Endothelial cell of umbilical vein (primary cell): ENCODE results near the gene CHKB. TPM values are rescaled to one million over a fixed set of nuclear protein-coding genes. Genes with fewer than 3 reads are reported as not detected.

Experiments used
- BruUV-seq: library from RNA; stranded (reverse); fragments of 400-500 nt; replicated peaks from 2 replicates; lab custom pipeline; 2021; lab: Mats Ljungman, UMichigan
- CTCF ChIA-PET: fragments of 300-600, 350-600 bp; sonication (Branson Sonifier 250); formaldehyde crosslinking; loops from one replicate; lab custom pipeline; 2021; ENCODE audit warnings: antibody characterized with exemption, inconsistent platforms; lab: Charles Lee
- POLR2A ChIA-PET: fragments of 300-600, 350-600 bp; sonication (Branson Sonifier 250); formaldehyde crosslinking; loops from one replicate; lab custom pipeline; 2021; ENCODE audit warnings: antibody characterized with exemption, inconsistent platforms; lab: Charles Lee
- DNase-seq: peaks from one replicate; pipeline ENCODE4 v3.0.0-alpha.2; 2011; ENCODE audit warnings: low read depth, low spot score
- FAIRE-seq: peaks from 2 replicates; lab custom pipeline; 2011; peaks lifted over from hg19 to GRCh38; lab: Jason Lieb, UNC
- H2AFZ ChIP-seq: 2 replicates; pipeline ENCODE4 v1.6.0; 2012; ENCODE audit warnings: low read depth, low read length, control low read depth, inconsistent platforms
- H3K27ac ChIP-seq: 2 replicates; pipeline ENCODE4 v1.5.1; 2011; ENCODE audit warnings: low read depth, mild to moderate bottlenecking, control low read depth, low read length, moderate library complexity; ENCODE audit not compliant: insufficient read depth
- H3K27me3 ChIP-seq, 2 experiments: 2 replicates each; pipeline versions ENCODE4 v1.6.0 to v1.6.1; 2011; ENCODE audit warnings: low read length in 2 of 2, mixed read lengths in 1 of 2; ENCODE audit not compliant: control insufficient read depth in 2 of 2, insufficient read depth in 2 of 2
- H3K36me3 ChIP-seq, 2 experiments: 2 replicates in 1 of 2; 3 replicates in 1 of 2; pipeline ENCODE4 v1.5.1; 2011; ENCODE audit warnings: low read length in 2 of 2, mild to moderate bottlenecking in 1 of 2, moderate library complexity in 1 of 2; ENCODE audit not compliant: control insufficient read depth in 2 of 2, insufficient read depth in 2 of 2; ENCODE audit errors: extremely low read depth in 1 of 2
- H3K4me1 ChIP-seq: 3 replicates; pipeline ENCODE4 v1.5.1; 2011; ENCODE audit warnings: mild to moderate bottlenecking, low read length; ENCODE audit not compliant: control insufficient read depth, insufficient read depth; ENCODE audit errors: extremely low read depth
- H3K4me2 ChIP-seq: 2 replicates; pipeline ENCODE4 v1.6.1; 2011; ENCODE audit warnings: low read length, control low read depth, mixed read lengths; ENCODE audit not compliant: insufficient read depth
- H3K4me3 ChIP-seq, 3 experiments: fragments of 200-600 bp in 1 of 3; sonication (generic), shearing (Covaris generic) in 1 of 3; replicated peaks in 1 of 3; 2 replicates each; pipeline ENCODE4 v1.5.1; 2011 to 2016; ENCODE audit warnings: control low read depth in 3 of 3, low read length in 3 of 3, mild to moderate bottlenecking in 2 of 3, inconsistent platforms in 1 of 3, low read depth in 1 of 3, moderate library complexity in 1 of 3; ENCODE audit not compliant: insufficient read depth in 1 of 3
- H3K79me2 ChIP-seq: 2 replicates; pipeline ENCODE4 v1.6.0; 2012; ENCODE audit warnings: low read length, inconsistent platforms; ENCODE audit not compliant: control insufficient read depth, insufficient read depth
- H3K9ac ChIP-seq: replicated peaks from 2 replicates; pipeline ENCODE3; 2011; ENCODE audit warnings: low read length, control low read depth; ENCODE audit not compliant: insufficient read depth; ENCODE audit errors: extremely low read depth
- H3K9me1 ChIP-seq: replicated peaks from 3 replicates; pipeline ENCODE4 v1.6.0; 2011; ENCODE audit warnings: mild to moderate bottlenecking, low read length; ENCODE audit not compliant: control insufficient read depth, insufficient read depth; ENCODE audit errors: extremely low read depth
- H3K9me3 ChIP-seq: replicated peaks from 2 replicates; pipeline ENCODE4 v1.5.1; 2012; ENCODE audit warnings: low read length, inconsistent platforms; ENCODE audit not compliant: control insufficient read depth, insufficient read depth
- H4K20me1 ChIP-seq: replicated peaks from 2 replicates; pipeline ENCODE3; 2011; ENCODE audit warnings: mild to moderate bottlenecking, low read length; ENCODE audit not compliant: control insufficient read depth, insufficient read depth; ENCODE audit errors: extremely low read depth
- EZH2 ChIP-seq: IDR thresholded peaks from 2 replicates; pipeline ENCODE4 v1.6.1; 2012; ENCODE audit warnings: borderline replicate concordance, low read depth, mild to moderate bottlenecking, moderate library complexity, low read length, inconsistent platforms; ENCODE audit not compliant: severe bottlenecking
- GATA2 ChIP-seq: IDR thresholded peaks from 2 replicates; pipeline ENCODE4 v1.7.0; 2011; ENCODE audit warnings: low read depth, mild to moderate bottlenecking, moderate library complexity, mixed read lengths, low read length; ENCODE audit not compliant: insufficient read length, insufficient read depth
- POLR2A ChIP-seq: IDR thresholded peaks from 2 replicates; pipeline ENCODE4 v1.6.1; 2012; ENCODE audit warnings: low read depth, mild to moderate bottlenecking, control low read depth, low read length
- POLR2AphosphoS5 ChIP-seq: IDR thresholded peaks from 2 replicates; pipeline ENCODE4 v1.6.1; 2012; ENCODE audit warnings: low read depth, mild to moderate bottlenecking, control low read depth, low read length, moderate library complexity; ENCODE audit not compliant: insufficient read depth
- dilution Hi-C: fragments of 300-500 bp; cut with MboI; formaldehyde crosslinking; loops from one replicate; pipeline ENCODE4 v1.15.0; 2019; ENCODE audit warnings: low sequenced_read_pairs; ENCODE audit not compliant: extremely low pct_ligation_motif_present
- intact Hi-C: fragments of 100-400 bp; cut with micrococcal nuclease; formaldehyde crosslinking; loops from one replicate; pipeline ENCODE4 v1.10.0; 2022
- polyA plus RNA-seq, 4 experiments: library from polyadenylated mRNA; depleted of rRNA in 3 of 4; stranded (reverse) in 3 of 4; unstranded in 1 of 4; fragments of >200 nt; gene quantifications; 2 replicates each; pipeline versions ENCODE4 v1.2.1 to v1.2.3, GENCODE V29; 2011 to 2012; ENCODE audit warnings: missing spikeins in 1 of 4
- total RNA-seq: library from RNA; stranded (reverse); gene quantifications from 2 replicates; pipeline ENCODE4 v1.2.3, GENCODE V29; 2021

Gene CHKB
- total and polyA plus RNA-seq, 2 donors (not counting 3 experiments of a cell fraction or from before 2014, with no cell fraction given) = 62.4 to 70.6 TPM

- POLR2A ChIA-PET = no interaction called here
- no peak within 1 kb of the TSS for H3K9ac ChIP-seq
Measured at GRCh38 chr22:50577987-50578775, 4.5 kb downstream of the CHKB start, which contains the start of gene CPT1B. CPT1B (minus strand) TSS chr22:50578427; CDS start chr22:50577915, 512 bp downstream.

GRCh38 chr22:50577697-50577986 lies 5.0 kb downstream of the CHKB start:
- Histone ChIP-seq H3K4me2 (no peak overlapping the region), H3K4me1 (peaks cover 6% of the 10 kb centered on the region), H3K79me2 (peaks cover 8% of the 10 kb centered on the region), H3K9me1 (no peaks in the 10 kb centered on the region), H3K27me3 (no peaks in the 10 kb centered on the region), H4K20me1 (no peaks in the 10 kb centered on the region), H3K27ac (no peak overlapping the region), H2AFZ (no peak overlapping the region), H3K36me3 (peaks cover 0 to 7% of the 10 kb centered on the region in 2 experiments), H3K4me3 (no peak overlapping the region), H3K9ac (no peak overlapping the region), H3K9me3 (no peaks in the 10 kb centered on the region)
- dilution Hi-C loops (no loop called here), intact Hi-C loops (loop anchor here (5.0 kb wide), 1 partner anchor 95 kb away; the partner anchor contains the start of gene SHANK3)
- TF ChIP-seq POLR2AphosphoS5 = no peak
- TF ChIP-seq GATA2 = no peak
- ChIA-PET POLR2A (no interaction called here), CTCF (interaction anchor here (1.3 to 5.2 kb wide), 3 partner anchors 12 to 114 kb away, joined by 5 to 91 read pairs (median 10); no protein-coding TSS in a partner anchor)
- FAIRE-seq (no peak), DNase-seq (no peak)
- no TSS peak for BruUV-seq

More at GRCh38 chr22:50577987-50578775, 4.5 kb downstream of the CHKB start, which contains the start of gene CPT1B:
- H3K9me3 ChIP-seq = no peaks in the 10 kb centered on the region
- peaks cover 0 to 7% of the 10 kb centered on the region in 2 experiments for H3K36me3 ChIP-seq
- TF ChIP-seq EZH2 = peak; percentile 40
- TF ChIP-seq POLR2A = no peak
- dilution Hi-C loops = no loop called here
- no peak within 1 kb of the TSS for H3K4me3 ChIP-seq
- H4K20me1 ChIP-seq = no peaks in the 10 kb centered on the region
- H3K4me2 ChIP-seq = no peak within 1 kb of the TSS
- no peaks in the 10 kb centered on the region for H3K9me1 ChIP-seq
- FAIRE-seq (no peak), DNase-seq (no peak)
- peaks cover 8% of the 10 kb centered on the region for H3K79me2 ChIP-seq
- H3K27ac ChIP-seq = no peak within 1 kb of the TSS
- H3K4me1 ChIP-seq = peaks cover 7% of the 10 kb centered on the region
- intact Hi-C loops = loop anchor here (5.0 kb wide), 1 partner anchor 94 kb away; the partner anchor contains the start of gene SHANK3
- H3K27me3 ChIP-seq = no peaks in the 10 kb centered on the region
- H2AFZ ChIP-seq = no peak within 1 kb of the TSS
- BruUV-seq = no TSS peak
- CTCF ChIA-PET = interaction anchor here (0.8 to 5.2 kb wide), 4 partner anchors 12 to 63 kb away, joined by 3 to 91 read pairs (median 4); partner anchors contain the start of gene SYCE3
